Measurements from ENCODE around the gene AGAP3. TPM values are rescaled to one million over a fixed set of nuclear protein-coding genes. Genes with fewer than 3 reads are reported as not detected.

The AGAP3 gene
- total RNA-seq, 2 experiments from 2014 or later, result 41.2 to 48.5 TPM

- ChIA-PET POLR2A (no interaction called here), CTCF (interaction anchor here (0.6 to 2.2 kb wide), 32 partner anchors 8 to 265 kb away, joined by 3 to 20 read pairs (median 4); partner anchors contain the start of genes ABCF2, CHPF2, GBX1 and NOS3)
These were observed 38.2 kb downstream of the AGAP3 start for GRCh38 chr7:151124481-151124880.

- ChIA-PET CTCF (interaction anchor here (1.0 to 2.2 kb wide), 17 partner anchors 8 to 179 kb away, joined by 3 to 14 read pairs (median 5); partner anchors contain the start of gene GBX1), POLR2A (no interaction called here)
These were observed 38.7 kb downstream of the AGAP3 start for GRCh38 chr7:151124899-151125399.

GRCh38 chr7:151125470-151125845, 39.2 kb downstream of the AGAP3 start:
- ChIA-PET POLR2A (no interaction called here), CTCF (interaction anchor here (0.8 to 1.8 kb wide), 2 partner anchors 42 to 186 kb away, joined by 3 to 4 read pairs; partner anchors contain the start of gene GBX1)

GRCh38 chr7:151125846-151126481, 39.7 kb downstream of the AGAP3 start:
- ChIA-PET POLR2A (no interaction called here), CTCF (interaction anchor here (0.8 to 1.8 kb wide), 3 partner anchors 42 to 185 kb away, joined by 3 to 4 read pairs (median 3); partner anchors contain the start of gene GBX1)

- CTCF ChIA-PET, result interaction anchor here (0.7 to 0.9 kb wide), 2 partner anchors 44 to 178 kb away, joined by 3 read pairs; no protein-coding TSS in a partner anchor
- POLR2A ChIA-PET, result no interaction called here
These were observed 40.3 kb downstream of the AGAP3 start for GRCh38 chr7:151126491-151127137.

GRCh38 chr7:151128144-151128543, 41.9 kb downstream of the AGAP3 start:
- ChIA-PET POLR2A (no interaction called here), CTCF (interaction anchor here (1.2 to 1.4 kb wide), 2 partner anchors 9 to 44 kb away, joined by 3 to 4 read pairs; no protein-coding TSS in a partner anchor)

- ChIA-PET POLR2A (no interaction called here), CTCF (interaction anchor here (1.2 to 1.4 kb wide), 3 partner anchors 9 to 43 kb away, joined by 3 to 4 read pairs (median 3); no protein-coding TSS in a partner anchor)
These were observed 42.4 kb downstream of the AGAP3 start for GRCh38 chr7:151128716-151129115.

- ChIA-PET POLR2A (no interaction called here), CTCF (interaction anchor here (1.2 to 1.3 kb wide), 2 partner anchors 18 to 43 kb away, joined by 3 to 4 read pairs; no protein-coding TSS in a partner anchor)
These were observed 43.1 kb downstream of the AGAP3 start for GRCh38 chr7:151129117-151129959.

- ChIA-PET CTCF (interaction anchor here (1.3 kb wide), 1 partner anchor 19 kb away, joined by 3 read pairs; no protein-coding TSS in a partner anchor), POLR2A (no interaction called here)
These were observed 43.8 kb downstream of the AGAP3 start for GRCh38 chr7:151129960-151130591.

GRCh38 chr7:151130741-151131157, 44.5 kb downstream of the AGAP3 start:
- ChIA-PET CTCF (interaction anchor here (1.1 kb wide), 1 partner anchor 20 kb away, joined by 3 read pairs; no protein-coding TSS in a partner anchor), POLR2A (no interaction called here)

GRCh38 chr7:151131224-151131591, 44.9 kb downstream of the AGAP3 start:
- ChIA-PET POLR2A (no interaction called here), CTCF (interaction anchor here (1.1 kb wide), 1 partner anchor 20 kb away, joined by 3 read pairs; no protein-coding TSS in a partner anchor)

- CTCF ChIA-PET, result interaction anchor here (1.1 to 1.2 kb wide), 2 partner anchors 8 to 21 kb away, joined by 3 to 5 read pairs; no protein-coding TSS in a partner anchor
- POLR2A ChIA-PET, result no interaction called here
These were observed 45.5 kb downstream of the AGAP3 start for GRCh38 chr7:151131592-151132293.

GRCh38 chr7:151132461-151133205, 46.4 kb downstream of the AGAP3 start:
- POLR2A ChIA-PET, result no interaction called here
- CTCF ChIA-PET, result interaction anchor here (1.2 kb wide), 1 partner anchor 9 kb away, joined by 5 read pairs; no protein-coding TSS in a partner anchor

- CTCF ChIA-PET, result interaction anchor here (0.9 to 1.2 kb wide), 2 partner anchors 10 kb away, joined by 3 to 5 read pairs; no protein-coding TSS in a partner anchor
- POLR2A ChIA-PET, result no interaction called here
These were observed 47.2 kb downstream of the AGAP3 start for GRCh38 chr7:151133266-151133985.

GRCh38 chr7:151133986-151134742, 47.9 kb downstream of the AGAP3 start:
- POLR2A ChIA-PET, result no interaction called here

More at GRCh38 chr7:151133986-151134742, 47.9 kb downstream of the AGAP3 start:
- CTCF ChIA-PET, result interaction anchor here (0.9 kb wide), 1 partner anchor 11 kb away, joined by 3 read pairs; no protein-coding TSS in a partner anchor
